HG03064 (cell line): ENCODE results near the gene ZNF573.
"Not testable (repeated sequence)": the region's sequence is repeated elsewhere in the genome, so short reads cannot be mapped to it uniquely, and the experiment has no call there.

ENCODE experiments used
- ATAC-seq: cut with Tn5 transposase; IDR thresholded peaks from one replicate; pipeline ENCODE4 v1.9.1; 2021; ENCODE audit warnings: low read depth; ENCODE audit not compliant: unreplicated experiment

Gene ZNF573

GRCh38 chr19:37779127-37780005 is at the start of gene ZNF573:
ZNF573 (minus strand) TSS chr19:37779586; CDS start chr19:37773729, 5,857 bp downstream.
- ATAC-seq = peak; percentile 85

GRCh38 chr19:37817180-37817981 is 38.0 kb upstream of the ZNF573 start:
- ATAC-seq = no peak

- ATAC-seq = not testable (repeated sequence)
These were observed 36.2 kb upstream of the ZNF573 start for GRCh38 chr19:37815611-37816010.

GRCh38 chr19:37813340-37813739 is 34.0 kb upstream of the ZNF573 start:
- no peak for ATAC-seq

GRCh38 chr19:37809366-37809765 is 30.0 kb upstream of the ZNF573 start:
- no peak for ATAC-seq

GRCh38 chr19:37803249-37803840 is 24.0 kb upstream of the ZNF573 start:
- ATAC-seq = no peak

- no peak for ATAC-seq
These were observed 11.0 kb upstream of the ZNF573 start for GRCh38 chr19:37790244-37790925.

GRCh38 chr19:37778613-37779126 is 716 bp downstream of the ZNF573 start:
- ATAC-seq = no peak

- ATAC-seq = no peak
These were observed 8.4 kb downstream of the ZNF573 start for GRCh38 chr19:37770985-37771384.

- ATAC-seq = no peak
These were observed 15.9 kb downstream of the ZNF573 start for GRCh38 chr19:37763488-37763887.

GRCh38 chr19:37757683-37758082 is 21.7 kb downstream of the ZNF573 start:
- ATAC-seq = not testable (repeated sequence)

- ATAC-seq = no peak
These were observed 41.0 kb downstream of the ZNF573 start for GRCh38 chr19:37738371-37738770.

- ATAC-seq = no peak
These were observed 54.2 kb downstream of the ZNF573 start for GRCh38 chr19:37725181-37725580.

- ATAC-seq = no peak
These were observed 59.5 kb downstream of the ZNF573 start for GRCh38 chr19:37719927-37720265.

GRCh38 chr19:37719111-37719926 is 60.1 kb downstream of the ZNF573 start, which contains the start of gene ZNF607:
ZNF607 (minus strand) TSS chr19:37719761; CDS start chr19:37711618, 8,143 bp downstream.
- peak; percentile 82 for ATAC-seq

- no peak for ATAC-seq
These were observed 61.1 kb downstream of the ZNF573 start for GRCh38 chr19:37718304-37718703.

GRCh38 chr19:37716140-37716539 is 63.2 kb downstream of the ZNF573 start:
- ATAC-seq = no peak

GRCh38 chr19:37706052-37706605 is 73.3 kb downstream of the ZNF573 start:
- ATAC-seq = no peak

- ATAC-seq = no peak
These were observed 80.3 kb downstream of the ZNF573 start for GRCh38 chr19:37699057-37699456.
